RWPE2 (cell line): Measurements from ENCODE around the gene ODC1.

Experiments
- ATAC-seq: fragments of 200-7000 bp; cut with Tn5 transposase; 3 replicates; pipeline ENCODE4 v1.9.1; 2021; ENCODE audit warnings: low read depth
- DNase-seq: peaks from one replicate; pipeline ENCODE4 v3.0.0-alpha.2; 2020; ENCODE audit warnings: low spot score
- H3K27ac ChIP-seq: fragments of 450-650 bp; 2 replicates; pipeline ENCODE4 v1.5.1; 2017; ENCODE audit warnings: mild to moderate bottlenecking; ENCODE audit not compliant: poor library complexity, severe bottlenecking
- H3K27me3 ChIP-seq: fragments of 250-450 bp; sonication (Bioruptor Pico); 2 replicates; pipeline ENCODE4 v1.5.1; 2021; ENCODE audit warnings: mild to moderate bottlenecking, moderate library complexity; ENCODE audit not compliant: insufficient read depth, poor library complexity, severe bottlenecking
- H3K36me3 ChIP-seq: fragments of 250-450 bp; sonication (Bioruptor Pico); 2 replicates; pipeline ENCODE4 v1.5.1; 2020; ENCODE audit warnings: low read depth, mild to moderate bottlenecking, moderate library complexity
- H3K4me1 ChIP-seq: fragments of 250-450 bp; sonication (Bioruptor Pico); 2 replicates; pipeline ENCODE4 v1.5.1; 2021; ENCODE audit warnings: mild to moderate bottlenecking, moderate library complexity; ENCODE audit not compliant: insufficient read depth, poor library complexity, severe bottlenecking
- H3K4me3 ChIP-seq: fragments of 250-450 bp; sonication (Bioruptor Pico); 2 replicates; pipeline ENCODE4 v1.5.1; 2021; ENCODE audit warnings: mild to moderate bottlenecking, moderate library complexity; ENCODE audit not compliant: severe bottlenecking
- H3K9me3 ChIP-seq: fragments of 250-450 bp; sonication (Bioruptor Pico); 2 replicates; pipeline ENCODE4 v1.5.1; 2021; ENCODE audit warnings: mild to moderate bottlenecking, moderate library complexity; ENCODE audit not compliant: severe bottlenecking
- TF ChIP-seq, protein P1 (sequence below): fragments of 450-650 bp; IDR thresholded peaks from one replicate; pipeline ENCODE4 v1.5.1; 2017; ENCODE audit warnings: mild to moderate bottlenecking, moderate library complexity; ENCODE audit not compliant: poor library complexity, severe bottlenecking

ODC1 gene

GRCh38 chr2:10471046-10471571, 23.0 kb upstream of the ODC1 start:
- DNase-seq (no peak), ATAC-seq (no peak)
- TF ChIP-seq, protein P1, sequence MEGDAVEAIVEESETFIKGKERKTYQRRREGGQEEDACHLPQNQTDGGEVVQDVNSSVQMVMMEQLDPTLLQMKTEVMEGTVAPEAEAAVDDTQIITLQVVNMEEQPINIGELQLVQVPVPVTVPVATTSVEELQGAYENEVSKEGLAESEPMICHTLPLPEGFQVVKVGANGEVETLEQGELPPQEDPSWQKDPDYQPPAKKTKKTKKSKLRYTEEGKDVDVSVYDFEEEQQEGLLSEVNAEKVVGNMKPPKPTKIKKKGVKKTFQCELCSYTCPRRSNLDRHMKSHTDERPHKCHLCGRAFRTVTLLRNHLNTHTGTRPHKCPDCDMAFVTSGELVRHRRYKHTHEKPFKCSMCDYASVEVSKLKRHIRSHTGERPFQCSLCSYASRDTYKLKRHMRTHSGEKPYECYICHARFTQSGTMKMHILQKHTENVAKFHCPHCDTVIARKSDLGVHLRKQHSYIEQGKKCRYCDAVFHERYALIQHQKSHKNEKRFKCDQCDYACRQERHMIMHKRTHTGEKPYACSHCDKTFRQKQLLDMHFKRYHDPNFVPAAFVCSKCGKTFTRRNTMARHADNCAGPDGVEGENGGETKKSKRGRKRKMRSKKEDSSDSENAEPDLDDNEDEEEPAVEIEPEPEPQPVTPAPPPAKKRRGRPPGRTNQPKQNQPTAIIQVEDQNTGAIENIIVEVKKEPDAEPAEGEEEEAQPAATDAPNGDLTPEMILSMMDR: no peak

GRCh38 chr2:10469955-10470608, 22.0 kb upstream of the ODC1 start:
- Histone ChIP-seq H3K4me3 (no peak overlapping the region), H3K27ac (no peak overlapping the region), H3K27me3 (no peaks in the 10 kb centered on the region), H3K9me3 (no peaks in the 10 kb centered on the region), H3K4me1 (no peaks in the 10 kb centered on the region), H3K36me3 (no peaks in the 10 kb centered on the region)
- DNase-seq (no peak), ATAC-seq (no peak)
- TF ChIP-seq, protein P1: no peak

More at GRCh38 chr2:10471046-10471571, 23.0 kb upstream of the ODC1 start:
- Histone ChIP-seq H3K4me1 (no peaks in the 10 kb centered on the region), H3K27me3 (no peaks in the 10 kb centered on the region), H3K27ac (no peak overlapping the region), H3K4me3 (no peak overlapping the region), H3K36me3 (no peaks in the 10 kb centered on the region), H3K9me3 (no peaks in the 10 kb centered on the region)

GRCh38 chr2:10469301-10469700, 21.2 kb upstream of the ODC1 start:
- no peaks in the 10 kb centered on the region for H3K4me1 ChIP-seq
- TF ChIP-seq, protein P1: no peak
- H3K27me3 ChIP-seq: no peaks in the 10 kb centered on the region
- no peak for DNase-seq
- no peaks in the 10 kb centered on the region for H3K36me3 ChIP-seq
- H3K4me3 ChIP-seq: no peak overlapping the region
- no peak for ATAC-seq
- H3K9me3 ChIP-seq: no peaks in the 10 kb centered on the region
- H3K27ac ChIP-seq: no peak overlapping the region

- Histone ChIP-seq H3K4me1 (no peaks in the 10 kb centered on the region), H3K27me3 (no peaks in the 10 kb centered on the region), H3K27ac (no peak overlapping the region), H3K36me3 (no peaks in the 10 kb centered on the region), H3K9me3 (no peaks in the 10 kb centered on the region), H3K4me3 (no peak overlapping the region)
- ATAC-seq (no peak), DNase-seq (no peak)
- TF ChIP-seq, protein P1: no peak
Observed at GRCh38 chr2:10467401-10467800, 19.3 kb upstream of the ODC1 start.

DNA sequence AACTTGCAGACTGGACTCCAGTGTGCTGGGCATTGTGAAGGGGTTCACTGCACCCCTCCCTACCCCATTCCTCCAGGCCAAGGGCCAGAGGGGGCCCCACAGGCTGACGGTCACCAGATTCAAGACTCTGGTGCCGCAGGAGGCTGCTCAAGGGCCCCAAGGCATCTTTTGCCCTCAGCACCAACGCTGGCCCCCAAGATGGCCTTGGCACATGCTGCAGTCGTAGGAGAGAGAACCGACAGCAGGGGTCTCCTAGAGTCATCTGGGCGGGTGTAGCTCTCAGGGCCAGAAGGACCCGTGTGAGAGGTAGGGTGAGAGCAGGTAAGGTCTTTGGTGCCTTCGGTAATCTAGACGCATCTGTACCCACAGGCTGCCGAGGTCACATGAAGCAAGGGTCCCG, 18.7 kb upstream of the ODC1 start:
- H3K9me3 ChIP-seq: no peaks in the 10 kb centered on the region
- no peaks in the 10 kb centered on the region for H3K4me1 ChIP-seq
- DNase-seq: no peak
- H3K36me3 ChIP-seq: no peaks in the 10 kb centered on the region
- no peak overlapping the region for H3K4me3 ChIP-seq
- H3K27ac ChIP-seq: no peak overlapping the region
- TF ChIP-seq, protein P1: no peak
- no peaks in the 10 kb centered on the region for H3K27me3 ChIP-seq
- no peak for ATAC-seq
